ENCODE measurements around the gene PAPLN. TPM values are rescaled to one million over a fixed set of nuclear protein-coding genes. Genes with fewer than 3 reads are reported as not detected.

Gene PAPLN
- total RNA-seq, 1 experiment from 2014 or later, result 0.40 TPM

- H4K20me1 ChIP-seq (ENCODE audit: low read length), result no peaks in the 10 kb centered on the region
- intact Hi-C loops (cut with micrococcal nuclease), result no loop called here
- TF ChIP-seq EZH2 (IDR thresholded peaks at IDR 0.05; ENCODE audit: low read length, unreplicated experiment) (no peak), EZH2phosphoT487 (IDR thresholded peaks at IDR 0.05; ENCODE audit: borderline replicate concordance, low read length) (no peak)
- no peak overlapping the region for H3K27ac ChIP-seq (ENCODE audit: low read length)
- no peak overlapping the region for H3K4me2 ChIP-seq (ENCODE audit: low read length)
- H3K9me3 ChIP-seq (ENCODE audit: low read length), result no peaks in the 10 kb centered on the region
- no peaks in the 10 kb centered on the region for H3K9me2 ChIP-seq (replicated peaks; ENCODE audit: low read length)
- DNase-seq (peak; percentile 27), ATAC-seq (peak; percentile 3; the same call in 1 of the 2 replicates)
- H3K4me3 ChIP-seq (ENCODE audit: low read length), result no peak overlapping the region
- H3K9ac ChIP-seq (ENCODE audit: low read length), result no peak overlapping the region
- CTCF ChIA-PET, result no interaction called here
- POLR2A ChIA-PET (ENCODE audit: unreplicated experiment), result interaction anchor here (0.6 kb wide), 1 partner anchor 229 kb away, joined by 3 read pairs; no protein-coding TSS in a partner anchor
- no peaks in the 10 kb centered on the region for H3K4me1 ChIP-seq (ENCODE audit: insufficient read depth, low read length)
- no peaks in the 10 kb centered on the region for H3K27me3 ChIP-seq (ENCODE audit: low read length)
- H3K79me2 ChIP-seq (ENCODE audit: low read length), result no peaks in the 10 kb centered on the region
- no TSS peak for BruUV-seq (replicated peaks)
- H2AFZ ChIP-seq (ENCODE audit: low read length), result no peak overlapping the region
- H3K36me3 ChIP-seq (ENCODE audit: low read depth, low read length), result no peaks in the 10 kb centered on the region
- no peaks in the 10 kb centered on the region for H3F3A ChIP-seq (ENCODE audit: low read length, unreplicated experiment)
Measured at GRCh38 chr14:73259837-73260236, 22.5 kb downstream of the PAPLN start.

GRCh38 chr14:73260574-73260973 is 23.3 kb downstream of the PAPLN start:
- no peak overlapping the region for H3K4me3 ChIP-seq (ENCODE audit: low read length)
- no peaks in the 10 kb centered on the region for H3K9me3 ChIP-seq (ENCODE audit: low read length)
- DNase-seq (no peak), ATAC-seq (no peak)
- no peaks in the 10 kb centered on the region for H3K4me1 ChIP-seq (ENCODE audit: insufficient read depth, low read length)
- no peaks in the 10 kb centered on the region for H4K20me1 ChIP-seq (ENCODE audit: low read length)
- no peak overlapping the region for H2AFZ ChIP-seq (ENCODE audit: low read length)
- no peak overlapping the region for H3K9ac ChIP-seq (ENCODE audit: low read length)
- H3K27ac ChIP-seq (ENCODE audit: low read length), result no peak overlapping the region
- no peak for TF ChIP-seq EZH2 (IDR thresholded peaks at IDR 0.05; ENCODE audit: low read length, unreplicated experiment)
- no peak for TF ChIP-seq CTCF (conservative IDR thresholded peaks at IDR 0.05; ENCODE audit: low read depth, low read length)
- TF ChIP-seq EZH2phosphoT487 (IDR thresholded peaks at IDR 0.05; ENCODE audit: borderline replicate concordance, low read length), result no peak
- intact Hi-C loops (cut with micrococcal nuclease), result no loop called here
- POLR2A ChIA-PET (ENCODE audit: unreplicated experiment), result no interaction called here
- no TSS peak for BruUV-seq (replicated peaks)
- no peaks in the 10 kb centered on the region for H3K36me3 ChIP-seq (ENCODE audit: low read depth, low read length)
- no peaks in the 10 kb centered on the region for H3K79me2 ChIP-seq (ENCODE audit: low read length)
- H3K27me3 ChIP-seq (ENCODE audit: low read length), result no peaks in the 10 kb centered on the region
- CTCF ChIA-PET, result no interaction called here
- H3K4me2 ChIP-seq (ENCODE audit: low read length), result no peak overlapping the region
- no peaks in the 10 kb centered on the region for H3F3A ChIP-seq (ENCODE audit: low read length, unreplicated experiment)
- H3K9me2 ChIP-seq (replicated peaks; ENCODE audit: low read length), result no peaks in the 10 kb centered on the region

DNA sequence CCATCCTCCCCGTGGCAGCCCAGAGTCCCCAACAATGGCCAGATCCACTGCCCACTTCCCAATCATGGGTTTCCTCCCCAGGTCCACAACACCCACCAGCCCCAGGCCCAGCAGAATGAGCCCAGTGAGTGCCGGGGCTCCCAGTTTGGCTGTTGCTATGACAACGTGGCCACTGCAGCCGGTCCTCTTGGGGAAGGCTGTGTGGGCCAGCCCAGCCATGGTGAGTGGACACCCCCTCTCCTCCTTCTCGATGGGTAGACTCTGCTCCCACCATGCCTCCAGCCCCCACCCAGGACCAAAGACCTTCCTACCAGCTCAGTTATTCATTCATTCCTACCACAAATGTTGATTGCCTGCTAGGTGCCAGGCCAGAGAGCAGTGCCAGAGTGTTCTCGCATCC is 23.8 kb downstream of the PAPLN start:
- Histone ChIP-seq H3K27me3 (ENCODE audit: low read length) (no peaks in the 10 kb centered on the region), H3K36me3 (ENCODE audit: low read depth, low read length) (no peaks in the 10 kb centered on the region), H3K9me2 (replicated peaks; ENCODE audit: low read length) (no peaks in the 10 kb centered on the region), H3K4me3 (ENCODE audit: low read length) (no peak overlapping the region), H2AFZ (ENCODE audit: low read length) (no peak overlapping the region), H3F3A (ENCODE audit: low read length, unreplicated experiment) (no peaks in the 10 kb centered on the region), H4K20me1 (ENCODE audit: low read length) (no peaks in the 10 kb centered on the region), H3K79me2 (ENCODE audit: low read length) (no peaks in the 10 kb centered on the region), H3K9me3 (ENCODE audit: low read length) (no peaks in the 10 kb centered on the region), H3K27ac (ENCODE audit: low read length) (no peak overlapping the region), H3K4me1 (ENCODE audit: insufficient read depth, low read length) (no peaks in the 10 kb centered on the region), H3K4me2 (ENCODE audit: low read length) (no peak overlapping the region), H3K9ac (ENCODE audit: low read length) (no peak overlapping the region)
- CTCF ChIA-PET, result no interaction called here
- intact Hi-C loops (cut with micrococcal nuclease), result no loop called here
- ATAC-seq, result no peak
- no TSS peak for BruUV-seq (replicated peaks)
- POLR2A ChIA-PET (ENCODE audit: unreplicated experiment), result interaction anchor here (0.7 kb wide), 1 partner anchor 26 kb away, joined by 23 read pairs; no protein-coding TSS in a partner anchor
- DNase-seq, result no peak
- no peak for TF ChIP-seq EZH2phosphoT487 (IDR thresholded peaks at IDR 0.05; ENCODE audit: borderline replicate concordance, low read length)
- no peak for TF ChIP-seq EZH2 (IDR thresholded peaks at IDR 0.05; ENCODE audit: low read length, unreplicated experiment)
- TF ChIP-seq CTCF (conservative IDR thresholded peaks at IDR 0.05; ENCODE audit: low read depth, low read length), result no peak
